ENCODE measurements around the gene PCDHA1. TPM values are rescaled to one million over a fixed set of nuclear protein-coding genes. Genes with fewer than 3 reads are reported as not detected.

Gene PCDHA1
- total RNA-seq (ENCODE audit: low replicate concordance) = 0.45 TPM in 1 of 2 replicates, not detected in the other
- long read RNA-seq, partial matches to known transcripts = 0 of 2 reads
- long read RNA-seq, other reads (novel, unspliced or antisense) = 0 of 2 reads

GRCh38 chr5:140785905-140786686, at the start of gene PCDHA1:
Gene PCDHA1, plus strand, starts transcription at chr5:140786140.
- H3K4me1 Mint-ChIP-seq (ENCODE audit: unreplicated experiment) = no peaks in the 10 kb centered on the region
- no peak within 1 kb of the TSS for H3K27ac Mint-ChIP-seq
- no peak for DNase-seq (ENCODE audit: extremely low spot score, unreplicated experiment)
- no peak for TF ChIP-seq CTCF (conservative IDR thresholded peaks at IDR 0.05)
- peaks cover 13% of the 10 kb centered on the region for H3K9me3 Mint-ChIP-seq
- no peaks in the 10 kb centered on the region for H3K36me3 Mint-ChIP-seq
- H3K27me3 Mint-ChIP-seq = no peaks in the 10 kb centered on the region
- H3K4me3 Mint-ChIP-seq = peak within 1 kb of the TSS; percentile 67

GRCh38 chr5:140737486-140737885, 48.5 kb upstream of the PCDHA1 start:
- Mint-ChIP-seq H3K27me3 (peaks cover 33% of the 10 kb centered on the region), H3K36me3 (no peaks in the 10 kb centered on the region), H3K4me1 (ENCODE audit: unreplicated experiment) (no peaks in the 10 kb centered on the region), H3K27ac (no peak overlapping the region), H3K4me3 (no peak overlapping the region), H3K9me3 (no peaks in the 10 kb centered on the region)
- DNase-seq (ENCODE audit: extremely low spot score, unreplicated experiment) = no peak
- TF ChIP-seq CTCF (conservative IDR thresholded peaks at IDR 0.05) = no peak

- H3K4me1 Mint-ChIP-seq (ENCODE audit: unreplicated experiment) = no peaks in the 10 kb centered on the region
- TF ChIP-seq CTCF (conservative IDR thresholded peaks at IDR 0.05) = no peak
- H3K9me3 Mint-ChIP-seq = no peaks in the 10 kb centered on the region
- H3K27me3 Mint-ChIP-seq = peaks cover 9% of the 10 kb centered on the region
- H3K4me3 Mint-ChIP-seq = no peak overlapping the region
- no peak for DNase-seq (ENCODE audit: extremely low spot score, unreplicated experiment)
- no peaks in the 10 kb centered on the region for H3K36me3 Mint-ChIP-seq
- no peak overlapping the region for H3K27ac Mint-ChIP-seq
These were observed 44.0 kb upstream of the PCDHA1 start for GRCh38 chr5:140741967-140742366.

GRCh38 chr5:140753561-140753960, 32.4 kb upstream of the PCDHA1 start:
- Mint-ChIP-seq H3K36me3 (no peaks in the 10 kb centered on the region), H3K4me3 (no peak overlapping the region), H3K4me1 (ENCODE audit: unreplicated experiment) (no peaks in the 10 kb centered on the region), H3K27ac (no peak overlapping the region), H3K9me3 (peaks cover 12% of the 10 kb centered on the region), H3K27me3 (no peaks in the 10 kb centered on the region)
- no peak for DNase-seq (ENCODE audit: extremely low spot score, unreplicated experiment)
- TF ChIP-seq CTCF (conservative IDR thresholded peaks at IDR 0.05) = no peak

- Mint-ChIP-seq H3K27me3 (no peaks in the 10 kb centered on the region), H3K4me3 (no peak overlapping the region), H3K4me1 (ENCODE audit: unreplicated experiment) (no peaks in the 10 kb centered on the region), H3K9me3 (peaks cover 16% of the 10 kb centered on the region), H3K27ac (no peak overlapping the region), H3K36me3 (no peaks in the 10 kb centered on the region)
- no peak for TF ChIP-seq CTCF (conservative IDR thresholded peaks at IDR 0.05)
- no peak for DNase-seq (ENCODE audit: extremely low spot score, unreplicated experiment)
These were observed 21.6 kb upstream of the PCDHA1 start for GRCh38 chr5:140764177-140764973.

Measured in type B pancreatic cell (in vitro differentiated cells).